ENCODE results near the gene ST8SIA1. TPM values are rescaled to one million over a fixed set of nuclear protein-coding genes. Genes with fewer than 3 reads are reported as not detected.

ST8SIA1 gene
- total RNA-seq, 1 donor from 2014 or later = 7.7 TPM

DNA sequence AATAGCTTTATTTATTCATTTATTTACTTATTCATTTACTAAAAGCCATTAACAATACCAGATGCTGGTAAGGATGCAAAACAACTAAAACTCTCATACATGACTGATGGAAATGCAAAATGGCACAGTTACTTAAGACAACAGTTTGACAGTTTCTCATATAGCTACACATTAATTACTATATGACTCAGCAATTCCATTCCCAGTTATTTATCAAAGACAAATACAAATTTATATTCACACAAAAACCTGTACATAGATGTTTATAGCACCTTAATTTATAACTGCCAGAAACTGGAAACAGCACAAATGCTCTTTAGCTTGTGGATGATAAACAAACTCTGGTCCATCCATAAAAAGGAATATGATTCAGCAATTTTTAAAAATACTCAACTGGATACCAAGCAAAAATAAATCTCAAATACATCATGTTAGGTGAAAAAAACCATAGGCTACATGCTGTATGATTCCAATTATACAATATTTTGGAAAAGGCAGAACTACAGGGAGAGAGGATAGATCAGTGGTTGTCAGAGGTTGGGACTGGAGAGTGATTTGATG is 37.9 kb upstream of the ST8SIA1 start:
- Histone ChIP-seq H3K4me3 (ENCODE audit: insufficient read depth, low read depth, low read length) (no peak overlapping the region), H3K36me3 (ENCODE audit: insufficient read depth, low read length) (no peaks in the 10 kb centered on the region), H4K20me1 (ENCODE audit: insufficient read depth, low read length) (no peaks in the 10 kb centered on the region), H2AFZ (ENCODE audit: low read depth, low read length) (no peak overlapping the region), H3K9me3 (ENCODE audit: insufficient read depth, low read depth, low read length) (no peaks in the 10 kb centered on the region), H3K27me3 (ENCODE audit: insufficient read depth, low read length) (no peaks in the 10 kb centered on the region), H3K79me2 (ENCODE audit: insufficient read depth, low read length) (no peaks in the 10 kb centered on the region), H3K9ac (ENCODE audit: low read length) (no peak overlapping the region), H3K4me2 (ENCODE audit: low read length) (no peak overlapping the region), H3K4me1 (ENCODE audit: insufficient read depth, low read length) (no peaks in the 10 kb centered on the region), H3K27ac (ENCODE audit: low read depth, low read length) (no peak overlapping the region)
- peaks cover 11% of the 10 kb centered on the region for H3K9me3 Mint-ChIP-seq (ENCODE audit: unreplicated experiment)
- no peaks in the 10 kb centered on the region for H3K4me1 Mint-ChIP-seq (ENCODE audit: low read depth, unreplicated experiment)
- no peak overlapping the region for H3K27ac Mint-ChIP-seq (ENCODE audit: unreplicated experiment)
- peaks cover 4% of the 10 kb centered on the region for H3K27me3 Mint-ChIP-seq (ENCODE audit: low read depth, unreplicated experiment)
- H3K4me3 Mint-ChIP-seq (ENCODE audit: unreplicated experiment) = no peak overlapping the region
- TF ChIP-seq EZH2 (IDR thresholded peaks at IDR 0.05; ENCODE audit: insufficient read depth, low read length) = no peak
- FAIRE-seq (no peak), DNase-seq (ENCODE audit: low read depth) (no peak)
- H3K36me3 Mint-ChIP-seq (ENCODE audit: low read depth, unreplicated experiment) = no peaks in the 10 kb centered on the region

DNA sequence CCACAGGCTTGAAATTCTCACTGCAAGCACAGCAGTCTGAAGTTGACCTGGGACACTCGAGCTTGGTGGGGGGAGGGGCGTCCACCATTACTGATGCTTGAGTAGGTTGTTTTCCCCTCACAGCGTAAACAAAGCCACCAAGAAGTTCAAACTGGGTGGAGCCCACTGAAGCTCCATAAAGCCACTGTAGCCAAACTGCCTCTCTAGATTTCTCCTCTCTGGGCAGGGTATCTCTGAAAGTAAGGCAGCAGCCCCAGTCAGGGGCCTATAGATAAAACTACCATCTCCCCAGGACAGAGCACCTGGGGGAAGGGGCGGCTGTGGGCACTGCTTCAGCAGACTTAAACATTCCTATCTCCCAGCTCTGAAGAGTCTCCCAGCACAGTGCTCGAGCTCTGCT is 31.7 kb upstream of the ST8SIA1 start:
- H2AFZ ChIP-seq (ENCODE audit: low read depth, low read length) = no peak overlapping the region
- no peaks in the 10 kb centered on the region for H3K36me3 ChIP-seq (ENCODE audit: insufficient read depth, low read length)
- DNase-seq (ENCODE audit: low read depth) (no peak), FAIRE-seq (no peak)
- no peak overlapping the region for H3K27ac ChIP-seq (ENCODE audit: low read depth, low read length)
- no peak for TF ChIP-seq CTCF (IDR thresholded peaks at IDR 0.05; ENCODE audit: insufficient read depth, low read depth, low read length)
- TF ChIP-seq EZH2 (IDR thresholded peaks at IDR 0.05; ENCODE audit: insufficient read depth, low read length) = no peak
- H3K27me3 ChIP-seq (ENCODE audit: insufficient read depth, low read length) = no peaks in the 10 kb centered on the region
- Mint-ChIP-seq H3K4me1 (ENCODE audit: low read depth, unreplicated experiment) (no peaks in the 10 kb centered on the region), H3K27ac (ENCODE audit: unreplicated experiment) (no peak overlapping the region), H3K27me3 (ENCODE audit: low read depth, unreplicated experiment) (peaks cover 4% of the 10 kb centered on the region), H3K36me3 (ENCODE audit: low read depth, unreplicated experiment) (no peaks in the 10 kb centered on the region), H3K4me3 (ENCODE audit: unreplicated experiment) (no peak overlapping the region), H3K9me3 (ENCODE audit: unreplicated experiment) (peaks cover 11% of the 10 kb centered on the region)
- H3K4me2 ChIP-seq (ENCODE audit: low read length) = no peak overlapping the region
- H3K79me2 ChIP-seq (ENCODE audit: insufficient read depth, low read length) = no peaks in the 10 kb centered on the region
- H3K4me3 ChIP-seq (ENCODE audit: insufficient read depth, low read depth, low read length) = no peak overlapping the region
- no peaks in the 10 kb centered on the region for H3K4me1 ChIP-seq (ENCODE audit: insufficient read depth, low read length)
- H3K9me3 ChIP-seq (ENCODE audit: insufficient read depth, low read depth, low read length) = no peaks in the 10 kb centered on the region
- H3K9ac ChIP-seq (ENCODE audit: low read length) = no peak overlapping the region
- H4K20me1 ChIP-seq (ENCODE audit: insufficient read depth, low read length) = no peaks in the 10 kb centered on the region

GRCh38 chr12:22361785-22362184 is 27.3 kb upstream of the ST8SIA1 start:
- DNase-seq (ENCODE audit: low read depth) = no peak
- H3K4me3 ChIP-seq (ENCODE audit: insufficient read depth, low read depth, low read length) = no peak overlapping the region
- H2AFZ ChIP-seq (ENCODE audit: low read depth, low read length) = no peak overlapping the region
- H3K36me3 ChIP-seq (ENCODE audit: insufficient read depth, low read length) = no peaks in the 10 kb centered on the region
- no peak overlapping the region for H3K4me2 ChIP-seq (ENCODE audit: low read length)
- Mint-ChIP-seq H3K4me3 (ENCODE audit: unreplicated experiment) (no peak overlapping the region), H3K27me3 (ENCODE audit: low read depth, unreplicated experiment) (no peaks in the 10 kb centered on the region), H3K27ac (ENCODE audit: unreplicated experiment) (no peak overlapping the region), H3K4me1 (ENCODE audit: low read depth, unreplicated experiment) (no peaks in the 10 kb centered on the region), H3K9me3 (ENCODE audit: unreplicated experiment) (no peaks in the 10 kb centered on the region), H3K36me3 (ENCODE audit: low read depth, unreplicated experiment) (no peaks in the 10 kb centered on the region)
- H3K9ac ChIP-seq (ENCODE audit: low read length) = no peak overlapping the region
- no peak for FAIRE-seq
- TF ChIP-seq CTCF (IDR thresholded peaks at IDR 0.05; ENCODE audit: insufficient read depth, low read depth, low read length) (no peak), EZH2 (IDR thresholded peaks at IDR 0.05; ENCODE audit: insufficient read depth, low read length) (no peak)
- H3K9me3 ChIP-seq (ENCODE audit: insufficient read depth, low read depth, low read length) = no peaks in the 10 kb centered on the region
- H3K4me1 ChIP-seq (ENCODE audit: insufficient read depth, low read length) = no peaks in the 10 kb centered on the region
- no peak overlapping the region for H3K27ac ChIP-seq (ENCODE audit: low read depth, low read length)
- H3K79me2 ChIP-seq (ENCODE audit: insufficient read depth, low read length) = no peaks in the 10 kb centered on the region
- H4K20me1 ChIP-seq (ENCODE audit: insufficient read depth, low read length) = no peaks in the 10 kb centered on the region
- H3K27me3 ChIP-seq (ENCODE audit: insufficient read depth, low read length) = no peaks in the 10 kb centered on the region
